Measurements from ENCODE around the gene SEMA3A.
"Not testable (repeated sequence)": the region's sequence is repeated elsewhere in the genome, so short reads cannot be mapped to it uniquely, and the experiment has no call there.

Gene SEMA3A

GRCh38 chr7:84060000-84060399, 134.6 kb downstream of the SEMA3A start:
- no peak for DNase-seq (ENCODE audit: low spot score)

- no peak for DNase-seq (ENCODE audit: low spot score)
Measured at GRCh38 chr7:84058311-84059076, 136.1 kb downstream of the SEMA3A start.

- no peak for DNase-seq (ENCODE audit: low spot score)
Measured at GRCh38 chr7:84057576-84057975, 137.0 kb downstream of the SEMA3A start.

GRCh38 chr7:84055904-84056605, 138.5 kb downstream of the SEMA3A start:
- no peak for DNase-seq (ENCODE audit: low spot score)

GRCh38 chr7:84055199-84055598, 139.4 kb downstream of the SEMA3A start:
- DNase-seq (ENCODE audit: low spot score): not testable (repeated sequence)

GRCh38 chr7:84049071-84049836, 145.3 kb downstream of the SEMA3A start:
- DNase-seq (ENCODE audit: low spot score): no peak

GRCh38 chr7:84047085-84047484, 147.5 kb downstream of the SEMA3A start:
- DNase-seq (ENCODE audit: low spot score): no peak

- DNase-seq (ENCODE audit: low spot score): no peak
Measured at GRCh38 chr7:84044834-84045233, 149.8 kb downstream of the SEMA3A start.

GRCh38 chr7:84043661-84044191, 150.9 kb downstream of the SEMA3A start:
- DNase-seq (ENCODE audit: low spot score): no peak

- no peak for DNase-seq (ENCODE audit: low spot score)
Measured at GRCh38 chr7:84042110-84042539, 152.5 kb downstream of the SEMA3A start.

GRCh38 chr7:84041649-84042048, 152.9 kb downstream of the SEMA3A start:
- no peak for DNase-seq (ENCODE audit: low spot score)

- peak; percentile 79 for DNase-seq (ENCODE audit: low spot score)
Measured at GRCh38 chr7:84040355-84040754, 154.2 kb downstream of the SEMA3A start.

- no peak for DNase-seq (ENCODE audit: low spot score)
Measured at GRCh38 chr7:84039432-84039831, 155.2 kb downstream of the SEMA3A start.

- DNase-seq (ENCODE audit: low spot score): no peak
Measured at GRCh38 chr7:84027678-84028077, 166.9 kb downstream of the SEMA3A start.

GRCh38 chr7:84025332-84025927, 169.2 kb downstream of the SEMA3A start:
- no peak for DNase-seq (ENCODE audit: low spot score)

- no peak for DNase-seq (ENCODE audit: low spot score)
Measured at GRCh38 chr7:84022684-84023308, 171.8 kb downstream of the SEMA3A start.

GRCh38 chr7:84022009-84022408, 172.6 kb downstream of the SEMA3A start:
- no peak for DNase-seq (ENCODE audit: low spot score)

- DNase-seq (ENCODE audit: low spot score): no peak
Measured at GRCh38 chr7:84021292-84021908, 173.2 kb downstream of the SEMA3A start.

- no peak for DNase-seq (ENCODE audit: low spot score)
Measured at GRCh38 chr7:84017651-84018050, 176.9 kb downstream of the SEMA3A start.

- no peak for DNase-seq (ENCODE audit: low spot score)
Measured at GRCh38 chr7:84013616-84014240, 180.9 kb downstream of the SEMA3A start.

- DNase-seq (ENCODE audit: low spot score): no peak
Measured at GRCh38 chr7:84009782-84010181, 184.8 kb downstream of the SEMA3A start.
